ENCODE results near the gene SDE2.
"Not testable (repeated sequence)": the region's sequence is repeated elsewhere in the genome, so short reads cannot be mapped to it uniquely, and the experiment has no call there.

SDE2 gene

DNA sequence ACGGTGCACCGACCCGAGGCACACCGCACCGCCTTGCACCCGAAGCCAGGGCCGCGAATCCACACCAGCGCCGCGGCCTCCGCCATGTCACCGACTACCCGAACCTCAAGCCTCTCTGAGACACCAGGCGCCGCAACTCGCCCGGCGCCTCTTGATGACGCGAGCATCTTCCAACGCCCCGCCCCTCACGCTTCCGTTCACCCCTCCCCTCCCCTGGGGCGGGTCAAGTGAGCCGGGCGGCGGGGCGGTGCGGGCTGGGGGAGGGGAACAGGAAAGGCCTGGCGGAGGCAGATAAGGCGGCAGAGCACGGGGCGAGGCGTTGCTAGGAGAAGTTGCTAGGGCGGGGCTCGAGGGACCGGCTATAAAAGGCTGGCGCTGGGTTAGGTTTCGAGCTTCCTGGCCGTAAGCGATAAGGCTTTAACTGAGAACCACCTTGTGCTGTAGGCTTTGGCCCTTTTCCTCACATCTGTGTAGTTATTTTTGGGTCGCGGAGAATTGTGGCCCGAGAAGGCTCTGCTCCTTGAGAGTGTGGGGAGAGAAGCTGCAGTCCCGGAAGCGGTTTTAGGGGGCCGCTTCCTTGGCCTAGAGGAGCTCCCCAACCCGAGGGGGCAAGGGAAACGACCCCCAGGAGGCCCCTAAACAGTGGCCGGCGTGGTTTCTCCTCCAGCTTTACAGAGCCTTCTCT is at the start of gene SDE2:
Gene SDE2 (minus strand): TSS at position 117 of the 685 bp plus-strand sequence. CDS start 31 bp downstream, at position 86.
- peak; percentile 99 to 100 for DNase-seq (ENCODE audit: low read depth in 2 of 2)

GRCh38 chr1:226048886-226049285 is 49.7 kb upstream of the SDE2 start:
- no peak for DNase-seq (ENCODE audit: low read depth in 2 of 2)

DNA sequence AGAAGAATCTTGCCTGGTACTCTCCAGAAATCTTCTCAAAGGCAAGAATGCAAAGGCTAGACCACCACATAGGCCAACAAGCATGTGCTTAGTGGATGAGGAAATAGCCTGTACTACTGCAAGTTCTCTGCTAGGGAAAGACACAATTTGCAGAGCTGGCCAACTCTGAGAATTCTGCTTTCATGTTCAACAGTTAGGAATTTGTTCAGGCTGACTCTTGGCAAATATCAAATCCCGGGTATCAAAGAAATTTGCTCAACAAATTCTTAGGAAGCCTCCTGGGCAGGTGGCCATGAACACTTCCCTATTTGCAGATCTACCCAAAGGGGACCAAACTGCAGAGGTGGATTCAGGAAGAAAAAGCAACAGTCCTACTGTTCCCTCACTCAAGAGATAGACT is 48.4 kb upstream of the SDE2 start:
- no peak for DNase-seq (ENCODE audit: low read depth in 2 of 2)

- DNase-seq (ENCODE audit: low read depth in 2 of 2) = no peak
Observed at GRCh38 chr1:226046240-226046639, 47.1 kb upstream of the SDE2 start.

- DNase-seq (ENCODE audit: low read depth in 2 of 2) = no peak
Observed at GRCh38 chr1:226044514-226045101, 45.5 kb upstream of the SDE2 start.

GRCh38 chr1:226041419-226041818 is 42.3 kb upstream of the SDE2 start:
- no peak for DNase-seq (ENCODE audit: low read depth in 2 of 2)

DNA sequence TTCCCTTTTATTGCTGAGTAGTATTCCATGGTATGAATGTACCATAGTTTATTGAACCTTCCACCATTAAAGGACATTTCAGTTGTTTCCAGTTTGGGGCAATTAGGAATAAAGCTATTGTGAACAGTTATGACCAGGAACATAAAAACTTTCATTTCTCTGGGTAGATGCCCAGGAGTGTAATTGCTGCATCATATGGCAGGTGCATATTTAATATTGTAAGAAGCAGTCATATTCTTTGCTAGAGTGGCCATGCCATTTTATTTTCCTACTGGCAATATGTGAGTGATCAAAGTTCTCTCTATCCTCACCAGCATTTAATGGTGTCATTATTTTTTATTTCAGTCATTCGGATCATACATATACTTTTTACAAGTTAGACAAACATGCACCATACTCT is 39.5 kb upstream of the SDE2 start:
- DNase-seq (ENCODE audit: low read depth in 2 of 2) = no peak

DNA sequence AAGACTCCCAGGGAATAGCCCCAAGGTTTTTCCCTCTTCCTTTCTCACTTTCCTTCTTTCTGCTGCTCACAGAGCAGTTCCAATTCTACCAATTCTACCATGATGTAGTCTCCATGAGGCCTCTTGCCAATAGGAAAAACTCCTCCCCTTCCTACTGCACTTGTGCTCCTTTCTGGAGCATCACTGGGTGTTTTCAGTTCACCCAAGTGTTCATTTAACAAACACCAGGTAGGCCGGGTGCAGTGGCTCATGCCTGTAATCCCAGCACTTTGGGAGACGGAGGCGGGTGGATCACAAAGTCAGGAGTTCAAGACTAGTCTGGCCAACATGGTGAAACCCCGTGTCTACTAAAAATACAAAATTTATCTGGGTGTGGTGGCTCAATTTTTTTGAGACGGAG is 36.8 kb upstream of the SDE2 start:
- no peak for DNase-seq (ENCODE audit: low read depth in 2 of 2)

- no peak for DNase-seq (ENCODE audit: low read depth in 2 of 2)
Observed at GRCh38 chr1:226034482-226034881, 35.3 kb upstream of the SDE2 start.

DNA sequence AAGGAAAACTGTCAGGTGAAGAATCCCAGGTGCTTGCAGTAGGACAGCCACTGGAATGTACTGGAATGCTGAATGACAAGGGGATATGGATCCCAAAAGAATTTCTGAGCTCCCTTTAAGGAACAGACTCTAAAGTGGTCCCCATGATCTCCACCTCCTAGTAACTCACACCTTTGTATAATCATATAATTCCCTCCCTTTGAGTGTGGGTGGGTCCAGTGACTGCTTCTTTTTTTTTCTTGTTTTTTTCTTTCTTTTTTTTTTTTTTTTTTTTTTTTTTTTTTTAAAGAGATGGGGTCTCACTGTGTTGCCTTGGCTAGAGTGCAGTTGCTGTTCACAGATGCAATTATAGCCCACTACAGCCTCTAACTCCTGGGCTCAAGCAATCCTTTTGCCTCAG is 34.8 kb upstream of the SDE2 start:
- no peak for DNase-seq (ENCODE audit: low read depth in 2 of 2)

- DNase-seq (ENCODE audit: low read depth in 2 of 2) = no peak
Observed at GRCh38 chr1:226033582-226033981, 34.4 kb upstream of the SDE2 start.

DNA sequence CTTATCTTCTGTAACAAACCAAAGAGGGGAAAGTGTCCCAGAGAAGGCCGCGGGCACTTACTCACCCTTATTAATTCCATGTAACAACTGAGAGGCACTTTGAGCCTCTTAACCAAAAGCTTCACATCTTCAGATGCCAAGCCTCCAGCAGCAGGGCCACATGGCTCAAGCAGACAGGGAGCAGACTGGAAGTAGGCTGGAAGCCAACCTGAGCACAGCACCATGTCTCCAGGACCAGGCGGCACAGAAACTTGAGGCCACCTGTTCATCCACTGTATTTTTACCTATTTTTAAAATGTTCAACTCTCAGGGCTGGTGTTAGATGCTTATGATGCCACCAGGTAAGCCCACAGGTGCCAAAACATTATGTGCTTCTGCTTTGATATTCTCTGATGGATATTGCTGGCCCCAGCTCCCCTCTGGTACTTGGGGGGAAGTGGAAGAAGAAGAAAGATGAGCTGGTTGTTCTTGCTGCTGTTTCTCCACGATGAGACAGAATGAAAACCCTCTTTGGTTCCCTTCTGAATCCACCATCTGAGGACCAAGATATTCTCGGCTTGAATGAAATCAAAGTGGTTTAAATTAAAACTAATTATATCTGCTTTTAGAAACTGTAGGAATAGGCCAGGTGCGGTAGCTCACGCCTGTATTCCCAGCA is 30.6 kb upstream of the SDE2 start:
- DNase-seq (ENCODE audit: low read depth in 2 of 2) = no peak

DNA sequence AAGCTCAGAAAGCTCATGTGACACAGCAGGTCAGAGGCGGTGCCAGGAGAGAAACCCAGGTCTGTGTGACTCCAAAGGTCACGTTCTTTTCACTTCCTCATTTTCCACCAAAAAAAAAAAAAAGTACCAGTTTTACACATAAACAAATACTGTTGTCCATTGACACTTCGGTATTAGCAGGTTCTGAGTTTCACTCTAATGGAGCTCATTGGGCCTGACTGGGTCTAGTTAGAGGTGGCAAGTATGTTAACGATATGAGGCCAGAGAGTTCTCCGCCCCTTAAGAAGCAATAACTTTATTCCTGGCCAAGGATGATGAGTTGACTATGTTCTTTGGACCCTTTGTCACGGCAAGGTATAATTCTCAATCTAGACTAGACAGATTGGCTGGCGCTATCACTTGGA is 30.0 kb upstream of the SDE2 start:
- no peak for DNase-seq (ENCODE audit: low read depth in 2 of 2)

- no peak for DNase-seq (ENCODE audit: low read depth in 2 of 2)
Observed at GRCh38 chr1:226027538-226028217, 28.5 kb upstream of the SDE2 start.

- no peak for DNase-seq (ENCODE audit: low read depth in 2 of 2)
Observed at GRCh38 chr1:226026833-226027232, 27.7 kb upstream of the SDE2 start.

DNA sequence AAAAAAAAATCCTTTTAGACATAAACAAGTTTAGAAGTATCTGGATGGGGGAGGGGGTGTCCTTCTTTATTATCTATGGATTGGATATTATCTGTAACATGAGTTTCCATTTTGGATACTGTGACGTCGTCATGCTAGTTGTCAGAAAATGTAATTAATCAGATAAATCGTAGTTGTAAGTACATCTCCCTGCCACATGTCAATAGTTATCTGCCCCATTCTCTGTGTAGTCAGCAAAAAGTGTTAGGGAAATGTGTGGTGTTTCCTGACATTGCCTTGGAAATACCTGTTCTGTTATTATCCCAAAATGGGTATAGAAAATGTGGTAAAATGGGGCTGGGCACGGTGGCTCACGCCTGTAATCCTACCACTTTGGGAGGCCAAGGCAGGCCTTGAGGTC is 24.6 kb upstream of the SDE2 start:
- DNase-seq (ENCODE audit: low read depth in 2 of 2) = no peak

GRCh38 chr1:226021801-226022200 is 22.7 kb upstream of the SDE2 start:
- DNase-seq (ENCODE audit: low read depth in 2 of 2) = no peak

DNA sequence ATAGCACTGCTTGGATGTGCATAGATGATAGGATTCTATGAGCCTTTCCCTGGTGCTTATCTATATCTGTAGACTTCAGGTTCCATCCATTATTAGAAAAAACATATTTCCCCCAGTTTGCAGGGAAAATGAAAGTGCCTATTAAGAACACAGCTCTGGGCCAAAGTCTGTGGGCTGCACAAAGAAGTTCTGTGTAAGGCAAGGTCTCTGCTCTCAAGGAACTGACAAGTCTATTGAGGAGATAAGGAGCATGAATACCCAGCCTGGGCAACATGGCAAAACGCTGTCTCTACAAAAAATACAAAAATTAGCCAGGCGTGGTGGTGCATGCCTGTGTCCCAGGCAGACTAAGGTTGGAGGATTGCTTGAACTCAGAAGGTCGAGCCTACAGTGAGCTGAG is 22.3 kb upstream of the SDE2 start:
- DNase-seq (ENCODE audit: low read depth in 2 of 2) = no peak

- DNase-seq (ENCODE audit: low read depth in 2 of 2) = no peak
Observed at GRCh38 chr1:226019572-226019971, 20.4 kb upstream of the SDE2 start.

GRCh38 chr1:226017070-226017469 is 17.9 kb upstream of the SDE2 start:
- no peak for DNase-seq (ENCODE audit: low read depth in 2 of 2)

- no peak for DNase-seq (ENCODE audit: low read depth in 2 of 2)
Observed at GRCh38 chr1:226009650-226010044, 10.5 kb upstream of the SDE2 start.

DNA sequence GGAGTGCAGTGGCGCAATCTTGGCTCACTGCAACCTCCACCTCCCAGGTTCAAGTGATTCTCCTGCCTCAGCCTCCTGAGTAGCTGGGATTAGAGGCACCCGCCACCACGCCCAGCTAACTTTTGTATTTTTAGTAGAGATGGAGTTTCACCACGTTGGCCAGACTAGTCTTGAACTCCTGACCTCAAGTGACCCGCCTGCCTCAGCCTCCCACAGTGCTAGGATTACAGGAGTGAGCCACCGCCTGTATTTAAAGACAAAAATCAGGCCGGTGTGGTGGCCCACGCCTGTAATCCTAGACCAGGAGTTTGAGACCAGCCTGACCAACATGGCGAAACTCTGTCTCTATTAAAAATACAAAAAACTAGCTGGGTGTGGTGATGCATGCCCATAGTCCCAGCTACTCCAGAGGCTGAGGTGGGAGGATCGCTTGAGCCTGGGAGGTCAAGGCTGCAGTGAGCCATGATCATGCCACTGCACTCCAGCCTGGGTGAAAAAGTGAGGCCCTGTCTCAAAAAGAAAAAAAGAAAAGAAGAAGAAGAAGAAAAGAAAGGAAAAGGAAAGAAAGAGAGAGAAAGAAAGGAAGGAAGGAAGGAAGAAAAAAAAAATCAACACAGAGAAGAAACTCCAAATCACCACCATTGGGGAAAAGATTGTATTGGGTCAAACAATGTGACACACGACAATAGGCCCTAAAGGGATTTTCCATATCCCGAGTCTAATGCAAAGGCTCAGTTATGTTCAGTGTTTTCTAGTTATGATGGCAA is 8.2 kb upstream of the SDE2 start:
- not testable (repeated sequence) for DNase-seq (ENCODE audit: low read depth in 2 of 2)

Data from stimulated activated CD4-positive, alpha-beta T cell treated with anti-CD3 and anti-CD28 coated beads, Interleukin-15, amount 100 ng/mL, for 48 hours (primary cell).